GM12873 (cell line): Measurements from ENCODE around the gene RPS8.

Experiments
- CTCF ChIP-seq: IDR thresholded peaks from 2 replicates; pipeline ENCODE4 v1.5.1; 2012; ENCODE audit warnings: low read depth, mild to moderate bottlenecking, moderate library complexity, low read length, control low read depth; ENCODE audit not compliant: insufficient read depth; ENCODE audit errors: missing control alignments

The RPS8 gene

DNA sequence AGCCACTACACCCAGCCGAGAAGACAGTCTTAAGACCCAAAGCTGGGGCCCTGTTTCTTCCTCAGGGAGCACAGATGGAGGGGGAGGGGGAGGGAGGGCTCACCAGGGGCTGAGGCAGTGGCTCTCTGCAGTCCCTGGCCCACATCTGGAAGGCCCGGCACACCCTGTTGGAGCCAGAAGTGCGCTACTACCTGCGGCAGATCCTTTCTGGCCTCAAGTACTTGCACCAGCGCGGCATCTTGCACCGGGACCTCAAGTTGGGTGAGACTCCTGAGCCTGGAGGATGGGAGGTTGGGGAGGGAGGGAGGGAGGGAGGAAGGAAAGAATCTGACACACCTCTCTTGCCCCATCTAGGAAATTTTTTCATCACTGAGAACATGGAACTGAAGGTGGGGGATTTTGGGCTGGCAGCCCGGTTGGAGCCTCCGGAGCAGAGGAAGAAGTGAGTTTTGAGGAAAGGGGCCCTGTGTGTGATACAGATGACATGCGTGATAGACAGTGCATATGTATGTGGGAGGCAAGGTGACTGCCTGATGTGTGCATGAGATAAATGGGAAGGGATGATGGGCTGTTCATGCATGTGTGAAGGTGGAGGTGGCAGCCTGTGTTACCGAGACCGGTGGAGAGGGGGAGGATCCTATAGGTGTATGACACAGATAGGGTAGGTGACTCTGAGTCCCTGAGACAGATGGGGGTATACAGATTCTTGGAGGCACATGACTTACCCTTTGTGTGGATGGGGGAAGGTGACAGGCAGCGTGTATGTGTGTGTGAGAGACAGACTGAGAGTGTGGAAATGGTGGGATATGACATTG, 26.4 kb downstream of the RPS8 start:
- TF ChIP-seq CTCF = no peak

DNA sequence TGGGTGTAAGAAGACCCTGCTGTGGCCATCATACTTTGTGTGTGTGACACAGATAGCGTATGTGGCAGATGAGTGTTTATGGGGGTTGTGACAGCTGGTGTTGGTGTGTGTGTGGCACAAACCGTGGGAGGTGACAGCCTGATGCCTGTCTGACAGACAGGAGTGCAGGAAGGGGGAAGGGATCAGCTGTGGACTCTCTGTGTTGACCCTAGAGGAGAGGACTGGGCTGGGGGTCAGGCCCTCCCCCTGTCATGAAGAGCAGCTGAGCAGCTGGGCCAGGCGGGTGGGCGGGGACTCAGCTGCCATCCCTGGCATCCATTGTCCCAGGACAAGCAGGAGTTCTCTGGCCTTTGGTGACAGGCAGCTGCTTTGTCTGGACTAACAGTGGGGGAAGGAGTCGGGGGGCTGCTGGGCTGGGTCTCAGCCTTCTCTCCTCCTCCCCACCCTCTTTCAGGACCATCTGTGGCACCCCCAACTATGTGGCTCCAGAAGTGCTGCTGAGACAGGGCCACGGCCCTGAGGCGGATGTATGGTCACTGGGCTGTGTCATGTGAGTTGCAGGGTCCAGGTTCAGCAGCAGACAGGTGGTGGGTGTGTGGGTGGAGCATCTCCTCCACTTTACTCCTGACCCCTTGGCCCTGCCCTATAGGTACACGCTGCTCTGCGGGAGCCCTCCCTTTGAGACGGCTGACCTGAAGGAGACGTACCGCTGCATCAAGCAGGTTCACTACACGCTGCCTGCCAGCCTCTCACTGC, 27.1 kb downstream of the RPS8 start:
- no peak for TF ChIP-seq CTCF

DNA sequence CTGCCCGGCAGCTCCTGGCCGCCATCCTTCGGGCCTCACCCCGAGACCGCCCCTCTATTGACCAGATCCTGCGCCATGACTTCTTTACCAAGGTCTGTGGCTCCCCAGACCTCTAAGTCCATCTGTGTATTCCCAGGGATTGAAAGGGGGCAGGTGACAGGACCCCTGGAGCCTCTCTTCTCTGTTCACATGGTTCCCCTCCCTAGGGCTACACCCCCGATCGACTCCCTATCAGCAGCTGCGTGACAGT, 27.6 kb downstream of the RPS8 start:
- no peak for TF ChIP-seq CTCF

DNA sequence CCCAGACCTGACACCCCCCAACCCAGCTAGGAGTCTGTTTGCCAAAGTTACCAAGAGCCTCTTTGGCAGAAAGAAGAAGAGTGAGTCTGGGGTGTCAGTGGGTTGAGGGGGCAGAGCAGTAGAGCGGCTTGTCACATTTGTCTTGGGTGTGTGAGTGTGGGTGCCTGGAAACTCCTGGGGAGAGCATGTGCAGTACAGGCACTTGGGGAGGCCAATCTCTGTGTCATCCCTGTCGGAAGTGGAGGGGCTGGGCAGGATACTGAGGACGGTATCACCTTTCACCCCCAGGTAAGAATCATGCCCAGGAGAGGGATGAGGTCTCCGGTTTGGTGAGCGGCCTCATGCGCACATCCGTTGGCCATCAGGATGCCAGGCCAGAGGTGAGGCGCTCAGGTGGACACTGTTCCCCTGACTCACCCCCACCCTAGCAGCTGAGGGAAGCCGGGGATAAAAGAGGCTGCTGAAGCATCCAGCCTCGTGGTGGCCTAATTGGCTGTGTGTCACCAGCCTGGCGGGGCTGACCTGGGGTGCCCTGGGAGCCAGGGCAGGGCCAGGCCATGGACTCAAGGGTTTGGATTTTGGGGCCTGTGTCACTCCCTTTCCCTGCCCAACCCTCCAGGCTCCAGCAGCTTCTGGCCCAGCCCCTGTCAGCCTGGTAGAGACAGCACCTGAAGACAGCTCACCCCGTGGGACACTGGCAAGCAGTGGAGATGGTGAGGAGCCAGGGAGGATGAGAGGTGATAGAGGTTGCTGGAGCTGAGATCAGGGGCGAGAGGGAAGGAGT, 28.2 kb downstream of the RPS8 start:
- no peak for TF ChIP-seq CTCF

- TF ChIP-seq CTCF = no peak
These were observed 30.1 kb downstream of the RPS8 start for GRCh38 chr1:44805311-44806024.

DNA sequence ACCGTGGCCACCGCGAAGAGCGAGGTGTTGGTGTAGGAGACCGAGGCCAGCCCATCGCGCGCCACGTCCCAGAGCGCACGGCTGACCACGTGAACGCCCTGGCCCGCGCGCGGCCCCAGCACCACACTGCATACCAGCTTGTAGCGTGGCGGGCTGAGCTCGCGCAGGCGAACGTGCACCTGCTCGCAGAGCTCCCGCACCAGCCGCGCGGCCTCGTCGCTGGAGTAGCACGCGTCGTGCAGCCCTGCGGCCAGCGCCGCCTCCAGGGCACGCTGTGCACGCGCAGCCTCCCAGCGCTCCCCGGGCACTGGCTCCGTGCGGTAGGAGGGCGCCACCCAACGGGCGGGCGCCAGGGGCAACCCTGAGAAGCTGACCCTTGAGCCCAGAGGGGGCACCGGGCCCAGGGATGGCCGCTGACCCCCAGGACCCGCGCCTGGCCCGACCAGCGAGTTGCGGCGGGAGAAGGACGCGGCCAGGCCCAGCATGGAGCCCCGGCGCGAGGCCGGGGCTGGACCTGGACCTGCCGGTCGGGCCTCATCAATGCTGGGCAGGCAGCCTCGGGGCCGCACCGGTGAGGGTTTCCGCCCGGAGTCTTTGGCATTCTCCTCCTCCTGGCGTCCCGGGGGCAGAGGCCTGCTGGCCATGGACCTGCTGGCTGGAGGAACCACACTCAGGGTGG, 30.8 kb downstream of the RPS8 start:
- no peak for TF ChIP-seq CTCF
